DOHH2 (cell line): ENCODE results near the gene GAS6.

Experiments
- CTCF ChIP-seq: fragments of 200-600 bp; sonication (generic); IDR thresholded peaks from one replicate; pipeline ENCODE4 v1.5.1; 2014; ENCODE audit warnings: antibody characterized with exemption, mild to moderate bottlenecking, low read depth, low read length; ENCODE audit not compliant: poor library complexity, severe bottlenecking
- EZH2phosphoT487 ChIP-seq: fragments of 200-600 bp; sonication (generic); IDR thresholded peaks from 2 replicates; pipeline ENCODE4 v1.6.1; 2017; ENCODE audit warnings: borderline replicate concordance, mild to moderate bottlenecking, antibody characterized with exemption, low read length, moderate library complexity, mixed read lengths

- TF ChIP-seq CTCF (no peak), EZH2phosphoT487 (no peak)
Measured at GRCh38 chr13:113843864-113844556, 19.9 kb downstream of the GAS6 start.
